Trophoblast cell (in vitro differentiated cells and primary cell): ENCODE measurements around the gene FNDC3B.

Experiments used
- DNase-seq, 2 donors: peaks; one replicate each; pipeline ENCODE4 v3.0.0-alpha.2; 2016
- H2AFZ ChIP-seq: 2 replicates; pipeline ENCODE4 v1.6.1; 2013; ENCODE audit warnings: low read length, moderate library complexity, mild to moderate bottlenecking; ENCODE audit not compliant: insufficient read depth, poor library complexity
- H2AK5ac ChIP-seq: 2 replicates; pipeline ENCODE4 v1.6.1; 2013; ENCODE audit warnings: mild to moderate bottlenecking, low read length
- H2BK120ac ChIP-seq: 2 replicates; pipeline ENCODE4 v1.6.1; 2013; ENCODE audit warnings: low read length, mild to moderate bottlenecking, moderate library complexity; ENCODE audit not compliant: insufficient read depth, poor library complexity
- H2BK12ac ChIP-seq: 2 replicates; pipeline ENCODE4 v1.6.1; 2013; ENCODE audit warnings: mild to moderate bottlenecking, low read length, moderate library complexity
- H2BK5ac ChIP-seq: 2 replicates; pipeline ENCODE4 v1.6.1; 2013; ENCODE audit warnings: low read length, low read depth, moderate library complexity, mild to moderate bottlenecking; ENCODE audit not compliant: poor library complexity
- H3K14ac ChIP-seq: 2 replicates; pipeline ENCODE4 v1.6.1; 2013; ENCODE audit warnings: mild to moderate bottlenecking, low read length
- H3K18ac ChIP-seq: 2 replicates; pipeline ENCODE4 v1.6.1; 2013; ENCODE audit warnings: mild to moderate bottlenecking, low read length
- H3K23ac ChIP-seq: 2 replicates; pipeline ENCODE4 v1.6.1; 2013; ENCODE audit warnings: low read length
- H3K27ac ChIP-seq: 2 replicates; pipeline ENCODE4 v1.5.1; 2013; ENCODE audit warnings: low read depth, mild to moderate bottlenecking, inconsistent platforms, low read length, moderate library complexity
- H3K27me3 ChIP-seq: 2 replicates; pipeline ENCODE4 v1.6.1; 2013; ENCODE audit warnings: inconsistent platforms, mild to moderate bottlenecking, low read length, moderate library complexity; ENCODE audit not compliant: insufficient read depth
- H3K36me3 ChIP-seq, 2 experiments: 1 replicate in 1 of 2; 2 replicates in 1 of 2; pipeline ENCODE4 v1.6.1; 2013; ENCODE audit warnings: low read length in 2 of 2, mild to moderate bottlenecking in 2 of 2, moderate library complexity in 1 of 2; ENCODE audit not compliant: insufficient read depth in 2 of 2, control insufficient read depth in 1 of 2
- H3K4ac ChIP-seq: 2 replicates; pipeline ENCODE4 v1.6.1; 2013; ENCODE audit warnings: low read depth, mild to moderate bottlenecking, low read length, moderate library complexity
- H3K4me1 ChIP-seq, 2 experiments: 1 replicate in 1 of 2; 2 replicates in 1 of 2; pipeline ENCODE4 v1.6.1; 2013; ENCODE audit warnings: low read length in 2 of 2, mild to moderate bottlenecking in 2 of 2, moderate library complexity in 1 of 2; ENCODE audit not compliant: insufficient read depth in 2 of 2, control insufficient read depth in 1 of 2
- H3K4me2 ChIP-seq: 2 replicates; pipeline ENCODE4 v1.6.1; 2013; ENCODE audit warnings: inconsistent platforms, mild to moderate bottlenecking, low read length, moderate library complexity
- H3K4me3 ChIP-seq: 2 replicates; pipeline ENCODE4 v1.5.1; 2013; ENCODE audit warnings: mild to moderate bottlenecking, low read depth, low read length, inconsistent platforms
- H3K79me1 ChIP-seq: one replicate; pipeline ENCODE4 v1.6.1; 2013; ENCODE audit warnings: low read length
- H3K79me2 ChIP-seq: 2 replicates; pipeline ENCODE4 v1.6.1; 2013; ENCODE audit warnings: low read length, mild to moderate bottlenecking; ENCODE audit not compliant: control insufficient read depth, insufficient read depth, poor library complexity
- H3K9ac ChIP-seq: 2 replicates; pipeline ENCODE4 v1.6.1; 2013; ENCODE audit warnings: mild to moderate bottlenecking, low read length
- H3K9me3 ChIP-seq: 2 replicates; pipeline ENCODE4 v1.6.1; 2013; ENCODE audit warnings: low read depth, mild to moderate bottlenecking, control low read depth, inconsistent platforms, low read length; ENCODE audit not compliant: insufficient read depth
- H4K12ac ChIP-seq: 2 replicates; pipeline ENCODE4 v1.6.1; 2013; ENCODE audit warnings: low read depth, mild to moderate bottlenecking, low read length, moderate library complexity
- H4K8ac ChIP-seq: 2 replicates; pipeline ENCODE4 v1.6.1; 2013; ENCODE audit warnings: low read depth, mild to moderate bottlenecking, low read length, moderate library complexity
- H4K91ac ChIP-seq: one replicate; pipeline ENCODE4 v1.6.1; 2013; ENCODE audit warnings: low read depth, mild to moderate bottlenecking, low read length, moderate library complexity
- WGBS: extraction: QIAGEN DNeasy Blood & Tissue Kit; methylation state at CpG from one replicate; pipeline ENCODE4 v1.1.7; 2013; ENCODE audit warnings: missing lambda C conversion rate; ENCODE audit not compliant: insufficient read length, insufficient coverage; ENCODE audit errors: extremely low coverage; 5-methylcytosine and 5-hydroxymethylcytosine counted together

FNDC3B gene

GRCh38 chr3:172333692-172334457, 294.5 kb downstream of the FNDC3B start:
- no peak for DNase-seq
- Histone ChIP-seq H3K14ac (no peak overlapping the region), H3K4me3 (no peak overlapping the region), H3K23ac (no peak overlapping the region), H4K12ac (no peak overlapping the region), H3K79me2 (no peaks in the 10 kb centered on the region), H2AK5ac (no peak overlapping the region), H3K18ac (no peak overlapping the region), H3K36me3 (peaks cover 24 to 32% of the 10 kb centered on the region in 2 experiments), H2AFZ (no peak overlapping the region), H3K79me1 (no peaks in the 10 kb centered on the region), H3K9me3 (no peaks in the 10 kb centered on the region), H2BK120ac (no peak overlapping the region), H3K4ac (no peak overlapping the region), H3K4me2 (no peak overlapping the region), H4K91ac (no peak overlapping the region), H3K27ac (no peak overlapping the region), H3K9ac (no peak overlapping the region), H2BK5ac (no peak overlapping the region), H2BK12ac (no peak overlapping the region), H4K8ac (no peak overlapping the region), H3K27me3 (no peaks in the 10 kb centered on the region), H3K4me1 (no peaks in the 10 kb centered on the region)
- whole genome bisulfite sequencing, result no CpG with 5 or more reads among the region's 7 CpGs

DNA sequence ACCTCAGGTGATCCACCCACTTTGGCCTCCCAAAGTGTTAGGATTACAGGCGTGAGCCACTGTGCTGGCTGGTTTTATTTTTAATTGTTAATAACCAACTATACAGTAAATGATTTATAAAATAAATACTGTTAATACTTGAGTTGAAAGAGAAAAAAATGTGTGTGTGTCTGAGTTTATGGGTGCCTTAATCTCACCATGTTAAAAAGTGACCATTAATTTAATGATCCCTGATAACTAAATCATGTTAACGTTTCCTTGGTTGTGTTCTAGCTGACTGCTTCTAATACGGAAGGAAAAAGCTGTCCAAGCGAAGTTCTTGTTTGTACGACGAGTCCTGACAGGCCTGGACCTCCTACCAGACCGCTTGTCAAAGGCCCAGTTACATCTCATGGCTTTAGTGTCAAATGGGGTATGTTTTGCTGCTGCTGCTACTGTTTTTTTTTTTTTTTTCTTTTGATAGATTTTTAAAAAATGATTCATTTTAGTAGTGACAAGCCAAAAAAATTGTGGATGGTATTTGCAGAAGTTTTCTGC, 295.4 kb downstream of the FNDC3B start:
- Histone ChIP-seq H4K12ac (no peak overlapping the region), H3K79me1 (no peaks in the 10 kb centered on the region), H3K27me3 (no peaks in the 10 kb centered on the region), H2BK5ac (no peak overlapping the region), H3K18ac (no peak overlapping the region), H4K8ac (no peak overlapping the region), H3K4me1 (no peaks in the 10 kb centered on the region), H3K9me3 (no peaks in the 10 kb centered on the region), H4K91ac (no peak overlapping the region), H3K23ac (no peak overlapping the region), H2AK5ac (no peak overlapping the region), H2BK120ac (no peak overlapping the region), H3K14ac (no peak overlapping the region), H3K36me3 (peaks cover 24 to 27% of the 10 kb centered on the region in 2 experiments), H3K9ac (no peak overlapping the region), H3K79me2 (no peaks in the 10 kb centered on the region), H2AFZ (no peak overlapping the region), H3K27ac (no peak overlapping the region), H3K4me3 (no peak overlapping the region), H2BK12ac (no peak overlapping the region), H3K4ac (no peak overlapping the region), H3K4me2 (no peak overlapping the region)
- no peak for DNase-seq
- no CpG with 5 or more reads among the region's 7 CpGs for WGBS

DNA sequence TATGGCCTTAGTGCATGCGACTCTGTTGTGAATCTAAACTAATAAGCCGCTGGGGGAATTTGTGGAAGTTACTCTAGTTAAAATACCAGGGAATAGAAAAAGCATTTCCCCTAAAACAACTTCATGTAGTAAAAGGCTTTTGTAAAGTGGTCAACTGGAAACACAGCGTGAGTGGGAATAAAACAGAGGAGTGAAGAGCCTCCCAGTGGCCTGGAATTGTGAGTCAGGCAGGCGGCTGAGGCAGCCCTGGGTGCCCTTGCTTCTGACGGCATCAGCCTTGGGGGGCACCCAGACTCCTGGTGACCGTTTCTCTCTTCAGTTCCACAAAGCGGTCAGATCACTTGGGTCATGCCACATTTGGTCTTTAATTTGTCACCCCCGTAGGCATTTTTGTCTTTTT, 300.5 kb downstream of the FNDC3B start:
- Histone ChIP-seq H3K9me3 (no peaks in the 10 kb centered on the region), H3K9ac (no peak overlapping the region), H4K91ac (no peak overlapping the region), H3K27me3 (no peaks in the 10 kb centered on the region), H3K4me2 (no peak overlapping the region), H2BK120ac (no peak overlapping the region), H3K4me3 (no peak overlapping the region), H3K18ac (no peak overlapping the region), H3K79me2 (no peaks in the 10 kb centered on the region), H3K4ac (no peak overlapping the region), H3K23ac (no peak overlapping the region), H4K8ac (no peak overlapping the region), H3K14ac (no peak overlapping the region), H2BK12ac (no peak overlapping the region), H4K12ac (no peak overlapping the region), H2AK5ac (no peak overlapping the region), H3K4me1 (no peaks in the 10 kb centered on the region), H3K27ac (no peak overlapping the region), H2BK5ac (no peak overlapping the region), H3K79me1 (no peaks in the 10 kb centered on the region), H2AFZ (no peak overlapping the region), H3K36me3 (peaks cover 29 to 32% of the 10 kb centered on the region in 2 experiments)
- no peak for DNase-seq
- no CpG with 5 or more reads among the region's 8 CpGs for WGBS

DNA sequence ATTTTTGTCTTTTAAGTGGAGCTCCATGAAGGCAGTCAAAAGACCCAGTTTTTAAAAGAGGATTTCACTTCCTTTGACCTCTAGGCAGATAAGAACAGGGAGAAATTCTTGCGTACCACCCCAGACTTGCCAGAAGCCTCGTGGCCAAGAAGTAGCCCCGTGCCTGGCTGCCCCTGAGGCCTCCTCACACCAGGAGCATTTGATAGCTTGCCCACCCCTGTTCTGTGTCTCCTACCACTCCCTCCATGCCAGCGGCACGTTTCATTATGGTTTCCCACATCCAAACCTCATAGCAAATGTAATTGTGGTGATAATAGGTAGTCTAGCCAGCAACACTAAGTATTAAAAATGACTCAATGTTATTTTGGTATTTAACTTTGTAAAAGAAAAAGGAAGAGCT, 301.2 kb downstream of the FNDC3B start:
- no CpG with 5 or more reads among the region's 5 CpGs for WGBS
- Histone ChIP-seq H2BK120ac (no peak overlapping the region), H3K27ac (no peak overlapping the region), H3K9ac (no peak overlapping the region), H3K23ac (no peak overlapping the region), H3K4ac (no peak overlapping the region), H3K9me3 (no peaks in the 10 kb centered on the region), H3K4me3 (no peak overlapping the region), H3K79me1 (no peaks in the 10 kb centered on the region), H3K14ac (no peak overlapping the region), H2BK5ac (no peak overlapping the region), H3K27me3 (no peaks in the 10 kb centered on the region), H2AK5ac (no peak overlapping the region), H3K4me1 (no peaks in the 10 kb centered on the region), H3K79me2 (no peaks in the 10 kb centered on the region), H4K91ac (no peak overlapping the region), H2BK12ac (peak overlapping the region; percentile 84), H3K18ac (no peak overlapping the region), H3K36me3 (peaks cover 29 to 35% of the 10 kb centered on the region in 2 experiments), H3K4me2 (no peak overlapping the region), H2AFZ (no peak overlapping the region), H4K8ac (no peak overlapping the region), H4K12ac (no peak overlapping the region)
- no peak for DNase-seq
